MM.1S (cell line): Measurements from ENCODE around the gene NEIL1.
"Not testable (repeated sequence)": the region's sequence is repeated elsewhere in the genome, so short reads cannot be mapped to it uniquely, and the experiment has no call there.

Experiments used
- DNase-seq: peaks from one replicate; pipeline ENCODE4 v3.0.0-alpha.2; 2015
- H2AFZ ChIP-seq: fragments of 300-600 bp; sonication (generic); 2 replicates; pipeline ENCODE4 v1.6.0; 2016; ENCODE audit warnings: antibody characterized with exemption, low read length
- H3F3A ChIP-seq: fragments of 300-600 bp; sonication (generic); 2 replicates; pipeline ENCODE4 v1.6.1; 2016; ENCODE audit warnings: mild to moderate bottlenecking, antibody characterized with exemption, low read length, moderate library complexity, mixed read lengths; ENCODE audit not compliant: insufficient read depth
- H3K27ac ChIP-seq: fragments of 300-600 bp; sonication (generic); 2 replicates; pipeline ENCODE4 v1.5.1; 2016; ENCODE audit warnings: mild to moderate bottlenecking, low read length
- H3K27me3 ChIP-seq: fragments of 300-600 bp; sonication (generic); replicated peaks from 2 replicates; pipeline ENCODE4 v1.6.0; 2016; ENCODE audit warnings: low read length; ENCODE audit not compliant: insufficient read depth
- H3K36me3 ChIP-seq: fragments of 300-600 bp; sonication (generic); replicated peaks from 2 replicates; pipeline ENCODE4 v1.6.1; 2016; ENCODE audit warnings: mild to moderate bottlenecking, low read length, mixed read lengths; ENCODE audit not compliant: insufficient read depth
- H3K4me1 ChIP-seq: fragments of 300-600 bp; sonication (generic); 2 replicates; pipeline ENCODE4 v1.6.1; 2016; ENCODE audit warnings: low read length, mixed read lengths
- H3K4me2 ChIP-seq: fragments of 300-600 bp; sonication (generic); 2 replicates; pipeline ENCODE4 v1.6.0; 2016; ENCODE audit warnings: low read depth, low read length
- H3K4me3 ChIP-seq: fragments of 300-600 bp; sonication (generic); 2 replicates; pipeline ENCODE4 v1.5.1; 2016; ENCODE audit warnings: low read length, mixed read lengths
- H3K79me2 ChIP-seq: fragments of 300-600 bp; sonication (generic); 2 replicates; pipeline ENCODE4 v1.6.1; 2016; ENCODE audit warnings: mixed run types, low read length, mixed read lengths
- H3K9ac ChIP-seq: fragments of 300-600 bp; sonication (generic); 2 replicates; pipeline ENCODE4 v1.6.1; 2016; ENCODE audit warnings: low read length, mixed read lengths
- H3K9me2 ChIP-seq: fragments of 300-600 bp; sonication (generic); replicated peaks from 2 replicates; pipeline ENCODE4 v1.6.1; 2016; ENCODE audit warnings: mild to moderate bottlenecking, low read length, mixed read lengths; ENCODE audit not compliant: insufficient read depth
- H3K9me3 ChIP-seq: fragments of 300-600 bp; sonication (generic); replicated peaks from 2 replicates; pipeline ENCODE4 v1.6.1; 2016; ENCODE audit warnings: mild to moderate bottlenecking, low read length, mixed read lengths; ENCODE audit not compliant: insufficient read depth
- H4K20me1 ChIP-seq: fragments of 300-600 bp; sonication (generic); 2 replicates; pipeline ENCODE4 v1.6.1; 2016; ENCODE audit warnings: mild to moderate bottlenecking, low read length, moderate library complexity, mixed read lengths; ENCODE audit not compliant: insufficient read depth
- CTCF ChIP-seq: fragments of 300-600 bp; sonication (generic); IDR thresholded peaks from 2 replicates; pipeline ENCODE4 v1.5.1; 2016; ENCODE audit warnings: antibody characterized with exemption, low read length, mixed read lengths
- EZH2 ChIP-seq: fragments of 300-600 bp; sonication (generic); optimal IDR thresholded peaks from 2 replicates; pipeline ENCODE3; 2017; ENCODE audit warnings: low read depth, mild to moderate bottlenecking, antibody characterized with exemption, low read length, mixed read lengths
- EZH2phosphoT487 ChIP-seq: fragments of 300-600 bp; sonication (generic); IDR thresholded peaks from 2 replicates; pipeline ENCODE4 v1.6.1; 2018; ENCODE audit warnings: antibody characterized with exemption, low read length

Gene NEIL1

GRCh38 chr15:75327491-75327890, 19.3 kb upstream of the NEIL1 start:
- no peaks in the 10 kb centered on the region for H3K79me2 ChIP-seq
- H3F3A ChIP-seq = no peaks in the 10 kb centered on the region
- H3K4me2 ChIP-seq = no peak overlapping the region
- no peaks in the 10 kb centered on the region for H3K9me3 ChIP-seq
- H3K27ac ChIP-seq = no peak overlapping the region
- no peaks in the 10 kb centered on the region for H3K36me3 ChIP-seq
- no peaks in the 10 kb centered on the region for H4K20me1 ChIP-seq
- H3K4me3 ChIP-seq = no peak overlapping the region
- H3K4me1 ChIP-seq = no peaks in the 10 kb centered on the region
- H3K27me3 ChIP-seq = no peaks in the 10 kb centered on the region
- DNase-seq = no peak
- H3K9ac ChIP-seq = no peak overlapping the region
- H2AFZ ChIP-seq = no peak overlapping the region
- no peaks in the 10 kb centered on the region for H3K9me2 ChIP-seq
- TF ChIP-seq EZH2 = no peak
- TF ChIP-seq EZH2phosphoT487 = no peak
- TF ChIP-seq CTCF = no peak

DNA sequence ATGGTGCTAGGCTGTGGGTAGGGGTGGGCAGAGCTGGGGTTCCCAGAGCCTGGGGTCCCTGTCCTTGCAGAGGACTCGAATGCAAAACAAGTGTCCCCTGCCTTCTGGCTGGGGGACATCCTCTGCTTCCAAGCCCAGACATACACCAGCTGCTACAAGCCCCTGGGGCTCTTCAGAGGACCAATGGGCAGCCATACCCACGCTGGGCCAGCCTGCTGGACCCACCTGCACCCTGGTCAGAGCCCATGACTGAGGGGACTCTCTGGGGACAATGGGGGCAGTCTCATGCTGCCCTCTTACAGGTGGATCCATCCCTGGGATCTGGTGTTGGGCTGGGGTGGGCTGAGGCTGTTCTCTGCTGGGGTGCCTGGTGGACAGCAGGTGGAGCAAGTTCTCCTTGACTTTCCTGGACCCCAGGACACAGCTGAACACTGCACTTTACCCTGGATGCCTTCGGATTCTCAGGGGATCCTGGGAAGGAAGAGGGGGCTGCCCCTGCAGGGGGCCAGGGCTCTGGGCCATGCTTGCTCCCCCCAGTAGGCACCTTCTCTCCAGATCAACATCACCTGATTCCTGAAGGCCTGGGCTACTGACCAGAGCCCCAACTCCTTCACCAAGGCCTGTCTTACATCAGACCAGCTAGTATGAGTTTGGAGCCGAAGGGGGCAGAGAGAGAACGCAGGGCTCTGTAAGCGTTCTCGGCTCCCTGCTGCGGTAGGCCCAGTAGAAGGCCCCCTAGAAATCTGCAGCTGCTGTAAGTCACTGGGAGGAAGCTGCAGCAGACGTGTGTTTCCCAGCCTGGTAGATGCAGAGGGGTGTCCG, 18.1 kb upstream of the NEIL1 start:
- Histone ChIP-seq H3K4me3 (no peak overlapping the region), H3K27me3 (no peaks in the 10 kb centered on the region), H3K9me2 (no peaks in the 10 kb centered on the region), H2AFZ (no peak overlapping the region), H3K4me1 (no peaks in the 10 kb centered on the region), H3K36me3 (no peaks in the 10 kb centered on the region), H4K20me1 (no peaks in the 10 kb centered on the region), H3K4me2 (no peak overlapping the region), H3K27ac (no peak overlapping the region), H3F3A (peaks cover 4% of the 10 kb centered on the region), H3K9me3 (no peaks in the 10 kb centered on the region), H3K79me2 (no peaks in the 10 kb centered on the region), H3K9ac (no peak overlapping the region)
- no peak for DNase-seq
- no peak for TF ChIP-seq EZH2
- no peak for TF ChIP-seq EZH2phosphoT487
- no peak for TF ChIP-seq CTCF

DNA sequence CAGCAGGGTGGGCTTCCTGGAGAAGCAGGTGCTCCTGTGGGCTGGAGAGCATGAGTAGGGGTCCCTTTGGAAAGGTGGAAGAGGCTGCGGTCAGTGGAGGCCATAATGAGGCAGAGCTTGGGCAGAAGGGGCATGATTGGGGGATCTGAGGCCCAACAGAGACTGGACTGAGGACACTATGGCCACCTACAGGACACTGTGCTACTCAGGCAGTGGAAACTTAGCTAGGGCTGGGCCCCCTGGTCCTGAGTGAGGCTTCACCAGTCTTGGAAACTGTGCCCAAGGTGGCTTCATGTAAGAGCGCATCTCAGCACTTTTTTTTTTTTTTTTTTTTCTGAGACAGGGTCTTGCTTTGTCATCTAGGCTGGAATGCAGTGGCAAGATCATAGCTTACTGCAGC, 17.3 kb upstream of the NEIL1 start:
- H3K27ac ChIP-seq = no peak overlapping the region
- no peaks in the 10 kb centered on the region for H3K79me2 ChIP-seq
- no peak for TF ChIP-seq CTCF
- no peak overlapping the region for H3K4me2 ChIP-seq
- no peak for DNase-seq
- no peak overlapping the region for H2AFZ ChIP-seq
- no peaks in the 10 kb centered on the region for H4K20me1 ChIP-seq
- H3K4me1 ChIP-seq = no peaks in the 10 kb centered on the region
- H3K9me2 ChIP-seq = no peaks in the 10 kb centered on the region
- no peaks in the 10 kb centered on the region for H3K36me3 ChIP-seq
- no peaks in the 10 kb centered on the region for H3K27me3 ChIP-seq
- no peaks in the 10 kb centered on the region for H3K9me3 ChIP-seq
- H3K9ac ChIP-seq = no peak overlapping the region
- H3F3A ChIP-seq = peaks cover 13% of the 10 kb centered on the region
- H3K4me3 ChIP-seq = no peak overlapping the region

- H4K20me1 ChIP-seq, H3K4me2 ChIP-seq, H3K9ac ChIP-seq, H3K9me3 ChIP-seq, H3K36me3 ChIP-seq, DNase-seq, H3K9me2 ChIP-seq, H2AFZ ChIP-seq, H3K27me3 ChIP-seq, H3K4me3 ChIP-seq, H3K27ac ChIP-seq: not testable (repeated sequence)
- peaks cover 13% of the 10 kb centered on the region for H3K79me2 ChIP-seq
- H3F3A ChIP-seq = peaks cover 14% of the 10 kb centered on the region
- H3K4me1 ChIP-seq = peaks cover 10% of the 10 kb centered on the region; the same call in 1 of the 2 replicates
Observed at GRCh38 chr15:75332093-75332492, 14.7 kb upstream of the NEIL1 start.

GRCh38 chr15:75333654-75334419, 13.0 kb upstream of the NEIL1 start:
- not testable (repeated sequence) for H2AFZ ChIP-seq, H3K36me3 ChIP-seq, H3K9me2 ChIP-seq, H3K9me3 ChIP-seq, H3K4me3 ChIP-seq, H3K27me3 ChIP-seq, H4K20me1 ChIP-seq, H3K9ac ChIP-seq
- Histone ChIP-seq H3K79me2 (peaks cover 13% of the 10 kb centered on the region), H3K27ac (peak overlapping the region; percentile 24; the same call in 1 of the 2 replicates), H3K4me1 (peaks cover 10% of the 10 kb centered on the region; the same call in 1 of the 2 replicates), H3K4me2 (peak overlapping the region; percentile 3; the same call in 1 of the 2 replicates), H3F3A (peaks cover 14% of the 10 kb centered on the region)
- peak; percentile 86 for DNase-seq
